GM21423 (cell line): ENCODE results near the gene CDC42BPB.

ENCODE experiments used
- ATAC-seq: cut with Tn5 transposase; IDR thresholded peaks from one replicate; pipeline ENCODE4 v1.9.1; 2021; ENCODE audit warnings: mild to moderate bottlenecking, moderate library complexity; ENCODE audit not compliant: unreplicated experiment

The CDC42BPB gene

GRCh38 chr14:103022002-103022684 is 35.2 kb downstream of the CDC42BPB start:
- no peak for ATAC-seq

- ATAC-seq, result no peak
Observed at GRCh38 chr14:103021684-103022001, 35.7 kb downstream of the CDC42BPB start.

- no peak for ATAC-seq
Observed at GRCh38 chr14:103020271-103021170, 36.8 kb downstream of the CDC42BPB start.

DNA sequence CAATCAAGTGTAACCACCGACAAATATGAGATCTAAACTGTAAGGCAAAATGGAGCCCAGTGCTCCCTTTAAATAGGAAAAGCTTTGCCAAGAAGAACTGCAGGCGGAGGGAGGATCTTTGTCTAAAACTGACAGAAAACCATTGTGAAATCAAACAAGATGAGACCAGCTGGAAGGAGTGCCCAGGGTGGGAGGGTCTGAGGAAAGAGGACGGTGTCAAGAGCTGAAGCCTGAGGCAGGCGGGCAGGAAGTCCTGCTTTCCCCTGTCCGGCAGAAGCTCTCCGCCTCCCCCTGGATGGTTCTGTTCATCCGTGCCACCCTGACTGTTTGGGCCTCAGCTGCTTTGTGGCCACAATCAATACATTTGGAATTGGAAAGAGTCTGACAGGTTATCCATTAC is 37.5 kb downstream of the CDC42BPB start:
- no peak for ATAC-seq

- ATAC-seq, result no peak
Observed at GRCh38 chr14:103019236-103019635, 38.1 kb downstream of the CDC42BPB start.

DNA sequence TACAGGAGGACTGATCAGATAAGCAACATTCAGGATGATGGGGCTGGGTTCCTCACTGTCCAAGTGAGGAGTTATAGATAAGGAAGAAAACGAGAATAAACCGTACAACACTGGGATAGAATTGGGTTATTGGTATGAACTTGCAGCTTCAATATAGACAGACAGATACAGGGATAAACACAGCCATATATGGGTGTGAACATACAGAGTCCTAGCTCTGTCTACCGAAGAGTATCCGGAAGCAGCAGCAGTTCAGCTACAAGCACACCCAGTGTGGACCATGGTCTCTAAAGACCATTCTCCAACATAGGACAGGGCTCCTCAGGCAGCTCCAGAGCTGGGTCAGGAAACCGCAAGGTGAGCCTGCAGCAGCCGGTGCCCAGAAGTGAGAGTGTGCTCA is 40.8 kb downstream of the CDC42BPB start:
- no peak for ATAC-seq

- ATAC-seq, result no peak
Observed at GRCh38 chr14:103016071-103016470, 41.3 kb downstream of the CDC42BPB start.

GRCh38 chr14:103015426-103015825 is 41.9 kb downstream of the CDC42BPB start:
- no peak for ATAC-seq

- ATAC-seq, result no peak
Observed at GRCh38 chr14:103014466-103015228, 42.7 kb downstream of the CDC42BPB start.

DNA sequence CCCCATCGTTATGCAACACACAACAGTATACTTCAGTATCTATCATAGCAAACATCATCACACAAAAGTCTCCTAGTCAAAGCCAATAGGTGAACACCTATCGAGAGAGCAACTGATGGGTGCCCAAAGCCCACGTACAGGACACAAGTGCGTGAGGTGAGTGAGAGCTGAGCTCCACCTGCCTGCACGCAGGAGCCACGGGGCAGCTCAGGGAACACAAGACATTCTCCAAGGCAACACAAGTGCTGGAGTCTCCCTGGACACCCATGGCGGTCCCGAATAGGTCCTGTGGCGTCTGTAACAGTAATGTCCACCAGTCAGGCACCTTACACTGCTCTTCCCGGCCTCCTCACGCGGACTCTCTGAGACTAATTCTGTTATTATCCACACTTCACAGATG is 44.3 kb downstream of the CDC42BPB start:
- ATAC-seq, result no peak

- ATAC-seq, result no peak
Observed at GRCh38 chr14:103009559-103009958, 47.8 kb downstream of the CDC42BPB start.

DNA sequence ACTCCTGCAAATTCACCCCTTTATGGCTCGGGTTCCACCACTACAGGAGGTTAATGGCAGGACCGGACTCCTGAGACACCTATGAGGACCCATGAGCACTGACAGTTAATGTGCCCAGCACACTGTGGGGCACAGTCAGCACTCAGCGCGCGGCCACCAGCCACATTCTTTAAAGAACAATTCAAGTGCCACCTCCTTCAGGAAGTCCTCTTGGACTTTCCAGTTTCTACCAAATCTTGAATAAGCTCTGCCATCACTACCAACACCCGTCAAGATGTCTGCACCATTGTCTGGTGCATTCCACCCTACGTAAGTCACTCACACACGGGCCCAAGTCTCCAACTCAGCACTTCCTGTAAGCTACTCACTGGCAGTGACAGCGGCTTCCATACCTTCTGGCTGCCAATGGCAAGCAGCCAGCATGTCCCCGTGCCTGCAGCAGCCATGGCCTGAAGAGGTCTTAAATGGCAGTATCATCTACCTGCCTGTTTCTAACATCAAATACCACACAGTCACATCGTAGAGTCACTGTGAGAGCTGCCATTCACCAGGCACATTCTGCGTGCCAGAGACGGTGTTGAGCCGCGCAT is 48.5 kb downstream of the CDC42BPB start:
- ATAC-seq, result no peak

DNA sequence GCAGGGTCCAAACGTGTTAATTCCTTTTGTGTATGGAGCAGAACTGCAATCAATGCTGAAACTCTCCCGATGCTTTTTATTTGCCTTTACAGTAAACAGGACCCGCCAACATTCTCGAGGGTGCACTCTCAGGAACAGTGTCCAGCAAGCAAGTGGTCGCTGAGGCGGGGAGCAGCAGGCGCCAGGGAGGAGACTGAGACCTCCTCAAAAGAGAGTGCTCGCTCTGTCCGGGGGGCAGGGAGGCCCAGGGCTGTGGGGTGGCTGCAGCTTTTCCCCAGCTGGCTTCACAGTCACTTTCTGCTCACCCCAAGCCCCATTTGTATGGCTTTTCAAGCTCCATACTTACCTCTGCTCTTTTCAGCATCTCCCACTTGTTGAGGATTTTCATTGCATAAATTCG is 49.2 kb downstream of the CDC42BPB start:
- no peak for ATAC-seq

DNA sequence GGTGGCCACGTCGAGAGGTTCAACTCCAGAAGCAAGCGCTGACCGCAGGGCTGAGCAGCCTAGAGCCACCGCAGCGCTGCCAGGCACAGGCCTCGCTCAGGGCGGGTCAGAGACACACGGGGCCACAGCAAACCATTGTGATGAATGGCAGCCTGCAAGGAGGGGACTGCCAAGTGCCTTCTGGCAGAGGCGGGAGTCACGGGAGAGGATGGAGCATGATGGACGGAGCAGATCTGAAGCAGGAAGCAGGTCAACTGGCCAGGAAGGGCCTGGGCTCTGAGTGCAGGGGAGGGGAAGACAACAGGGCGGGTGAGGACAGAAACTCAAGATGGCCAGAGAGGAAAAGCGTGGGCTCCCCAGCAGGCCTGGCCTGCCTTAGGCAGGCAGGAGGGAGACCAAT is 49.8 kb downstream of the CDC42BPB start:
- no peak for ATAC-seq

GRCh38 chr14:103006991-103007520 is 50.3 kb downstream of the CDC42BPB start:
- ATAC-seq, result no peak

- ATAC-seq, result no peak
Observed at GRCh38 chr14:103006106-103006505, 51.2 kb downstream of the CDC42BPB start.

GRCh38 chr14:103003850-103004249 is 53.5 kb downstream of the CDC42BPB start:
- ATAC-seq, result no peak

GRCh38 chr14:103003351-103003615 is 54.1 kb downstream of the CDC42BPB start:
- no peak for ATAC-seq

DNA sequence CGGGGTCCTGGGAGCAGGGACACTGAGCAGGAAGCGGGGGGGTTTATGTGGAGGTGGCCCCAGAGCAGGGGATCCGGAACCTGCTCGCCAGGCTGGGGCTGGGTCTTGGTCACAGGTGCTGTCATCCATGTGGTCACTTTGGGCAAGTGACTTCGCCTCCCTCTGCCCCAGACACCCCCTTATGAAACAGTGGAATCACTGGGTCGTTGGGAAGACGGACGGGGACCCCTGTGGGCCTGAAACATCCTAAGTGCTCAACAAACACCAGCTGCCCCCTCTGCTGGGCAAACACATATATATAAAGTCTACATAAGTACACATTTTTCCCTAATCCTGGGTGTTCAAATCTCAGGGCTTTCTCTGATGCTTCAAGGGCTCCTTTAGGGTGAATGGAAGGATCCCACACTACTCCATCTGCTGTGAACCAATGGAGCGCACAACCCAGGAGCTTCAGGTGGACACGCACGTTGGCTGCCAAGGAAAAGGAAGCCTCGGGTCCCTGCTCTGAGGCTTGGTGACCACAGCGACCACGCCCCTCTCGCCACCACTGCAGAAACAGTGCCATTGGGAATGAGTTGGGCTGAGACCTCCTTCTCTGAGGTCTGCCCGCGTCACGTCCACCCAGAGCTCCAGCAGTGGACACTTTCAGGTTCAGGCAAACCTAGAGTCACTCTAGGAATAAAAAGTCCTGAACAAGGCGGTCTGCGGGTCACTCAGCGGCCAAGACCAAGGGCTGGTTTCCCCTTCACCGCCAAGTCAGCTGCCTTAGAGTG is 54.6 kb downstream of the CDC42BPB start:
- no peak for ATAC-seq

- no peak for ATAC-seq
Observed at GRCh38 chr14:103001651-103002396, 55.5 kb downstream of the CDC42BPB start.
